Measurements from ENCODE around the gene MACROD2. TPM values are rescaled to one million over a fixed set of nuclear protein-coding genes. Genes with fewer than 3 reads are reported as not detected.

MACROD2 gene
- total RNA-seq, 2 donors from 2014 or later, result 8.0 to 19.4 TPM

DNA sequence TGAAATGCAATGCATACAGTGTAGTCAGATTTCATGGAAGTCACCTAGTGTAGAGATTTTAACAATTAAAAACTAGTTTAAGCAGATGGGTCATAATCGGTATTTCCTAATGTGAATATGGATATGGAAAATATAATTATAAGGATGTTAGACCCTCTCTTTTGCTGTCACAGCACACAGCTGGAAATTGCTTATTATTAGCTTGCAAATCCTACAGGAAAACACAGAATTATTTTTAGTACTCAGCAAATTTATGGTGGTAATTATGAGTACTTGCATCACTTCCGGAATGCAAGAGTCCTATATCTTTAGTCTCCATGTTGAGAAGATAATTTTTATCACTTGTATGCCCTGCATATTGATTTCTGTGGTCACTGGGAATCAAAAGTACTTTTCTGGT is 1584.4 kb downstream of the MACROD2 start:
- H3K4me3 ChIP-seq, result no peak overlapping the region
- no peak overlapping the region for H3K27ac ChIP-seq
- no peaks in the 10 kb centered on the region for H3K4me1 ChIP-seq (replicated peaks)
- 93% methylated on average over 2 of the region's 2 CpGs for WGBS
- no peaks in the 10 kb centered on the region for H3K36me3 ChIP-seq
- TF ChIP-seq POLR2A (IDR thresholded peaks at IDR 0.05) (no peak), CTCF (IDR thresholded peaks at IDR 0.05) (no peak), POLR2AphosphoS5 (IDR thresholded peaks at IDR 0.05) (no peak)
- intact Hi-C loops (cut with DNase I), result no loop called here
- no peak for DNase-seq (ENCODE audit: low spot score)
- H3K27me3 ChIP-seq (replicated peaks; ENCODE audit: insufficient read depth), result no peaks in the 10 kb centered on the region
- no peaks in the 10 kb centered on the region for H3K9me3 ChIP-seq

- Histone ChIP-seq H3K4me3 (no peak overlapping the region), H3K27ac (no peak overlapping the region), H3K36me3 (no peaks in the 10 kb centered on the region), H3K9me3 (no peaks in the 10 kb centered on the region), H3K4me1 (replicated peaks) (no peaks in the 10 kb centered on the region), H3K27me3 (replicated peaks; ENCODE audit: insufficient read depth) (no peaks in the 10 kb centered on the region)
- intact Hi-C loops (cut with DNase I), result no loop called here
- TF ChIP-seq CTCF (IDR thresholded peaks at IDR 0.05) (no peak), POLR2AphosphoS5 (IDR thresholded peaks at IDR 0.05) (no peak), POLR2A (IDR thresholded peaks at IDR 0.05) (no peak)
- 53% methylated on average over 5 of the region's 5 CpGs for WGBS
- no peak for DNase-seq (ENCODE audit: low spot score)
Measured at GRCh38 chr20:15582146-15582760, 1586.9 kb downstream of the MACROD2 start.

DNA sequence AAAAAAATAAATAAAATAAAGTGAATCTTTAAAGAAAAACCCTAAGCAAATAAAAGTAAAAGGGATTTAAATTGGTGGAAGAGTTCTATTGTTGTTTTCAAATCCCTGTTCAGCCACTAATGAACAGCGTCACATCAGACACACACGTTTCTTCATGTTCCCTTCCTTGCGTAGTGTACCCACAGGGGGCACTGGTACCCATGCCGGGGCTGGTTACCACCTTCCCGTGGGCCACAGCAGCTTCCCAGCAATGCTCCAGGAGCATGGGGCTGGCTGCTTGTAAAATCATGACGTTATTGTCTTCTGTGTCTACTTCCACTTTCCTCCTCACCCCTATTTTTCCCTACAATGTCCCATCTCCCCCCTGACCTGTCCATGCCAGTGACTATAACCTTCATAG is 1589.2 kb downstream of the MACROD2 start:
- Histone ChIP-seq H3K4me3 (no peak overlapping the region), H3K27ac (no peak overlapping the region), H3K27me3 (replicated peaks; ENCODE audit: insufficient read depth) (no peaks in the 10 kb centered on the region), H3K9me3 (no peaks in the 10 kb centered on the region), H3K36me3 (no peaks in the 10 kb centered on the region), H3K4me1 (replicated peaks) (no peaks in the 10 kb centered on the region)
- 78% methylated on average over 6 of the region's 6 CpGs for WGBS
- TF ChIP-seq CTCF (IDR thresholded peaks at IDR 0.05) (no peak), POLR2A (IDR thresholded peaks at IDR 0.05) (no peak), POLR2AphosphoS5 (IDR thresholded peaks at IDR 0.05) (no peak)
- intact Hi-C loops (cut with DNase I), result no loop called here
- no peak for DNase-seq (ENCODE audit: low spot score)

- WGBS, result 94% methylated on average over 4 of the region's 4 CpGs
- Histone ChIP-seq H3K36me3 (no peaks in the 10 kb centered on the region), H3K27me3 (replicated peaks; ENCODE audit: insufficient read depth) (no peaks in the 10 kb centered on the region), H3K27ac (no peak overlapping the region), H3K4me3 (no peak overlapping the region), H3K9me3 (no peaks in the 10 kb centered on the region), H3K4me1 (replicated peaks) (no peaks in the 10 kb centered on the region)
- intact Hi-C loops (cut with DNase I), result no loop called here
- TF ChIP-seq POLR2A (IDR thresholded peaks at IDR 0.05), result no peak
- TF ChIP-seq POLR2AphosphoS5 (IDR thresholded peaks at IDR 0.05), result no peak
- TF ChIP-seq CTCF (IDR thresholded peaks at IDR 0.05), result no peak
- no peak for DNase-seq (ENCODE audit: low spot score)
Measured at GRCh38 chr20:15593081-15593480, 1597.8 kb downstream of the MACROD2 start.

GRCh38 chr20:15594158-15594695 is 1598.9 kb downstream of the MACROD2 start:
- Histone ChIP-seq H3K4me3 (no peak overlapping the region), H3K9me3 (no peaks in the 10 kb centered on the region), H3K36me3 (no peaks in the 10 kb centered on the region), H3K4me1 (replicated peaks) (no peaks in the 10 kb centered on the region), H3K27me3 (replicated peaks; ENCODE audit: insufficient read depth) (no peaks in the 10 kb centered on the region), H3K27ac (no peak overlapping the region)
- TF ChIP-seq POLR2A (IDR thresholded peaks at IDR 0.05) (no peak), POLR2AphosphoS5 (IDR thresholded peaks at IDR 0.05) (no peak), CTCF (IDR thresholded peaks at IDR 0.05) (no peak)
- no peak for DNase-seq (ENCODE audit: low spot score)
- intact Hi-C loops (cut with DNase I), result no loop called here
- 56% methylated on average over 2 of the region's 2 CpGs for WGBS
